Liver (tissue), 9 donors: Measurements from ENCODE around the gene SH2D7. TPM values are rescaled to one million over a fixed set of nuclear protein-coding genes. Genes with fewer than 3 reads are reported as not detected.

Experiments used
- DNase-seq: peaks from one replicate; pipeline ENCODE4 v3.0.0-alpha.2; 2017; ENCODE audit warnings: low spot score
- H3K27ac ChIP-seq, 2 donors: one replicate each; pipeline ENCODE4 v1.7.0; 2013; ENCODE audit warnings: inconsistent platforms in 2 of 2, low read length in 2 of 2, control low read depth in 1 of 2, low read depth in 1 of 2, mild to moderate bottlenecking in 1 of 2
- H3K27me3 ChIP-seq, 4 donors: one replicate each; pipeline versions ENCODE4 v1.6.1 to v1.7.0; 2013; ENCODE audit warnings: low read length in 3 of 4, inconsistent platforms in 1 of 4, mild to moderate bottlenecking in 1 of 4, moderate library complexity in 1 of 4; ENCODE audit not compliant: control insufficient read depth in 4 of 4, insufficient read depth in 4 of 4
- H3K36me3 ChIP-seq, 4 donors: one replicate each; pipeline versions ENCODE4 v1.6.1 to v1.7.0; 2013; ENCODE audit warnings: low read length in 3 of 4, mild to moderate bottlenecking in 3 of 4, low read depth in 1 of 4, moderate library complexity in 1 of 4; ENCODE audit not compliant: control insufficient read depth in 4 of 4, insufficient read depth in 3 of 4
- H3K4me1 ChIP-seq, 4 donors: one replicate each; pipeline versions ENCODE4 v1.6.1 to v1.7.0; 2013; ENCODE audit warnings: low read length in 3 of 4, mild to moderate bottlenecking in 3 of 4, moderate library complexity in 1 of 4; ENCODE audit not compliant: control insufficient read depth in 4 of 4, insufficient read depth in 4 of 4
- H3K4me3 ChIP-seq, 3 donors: one replicate each; pipeline versions ENCODE4 v1.6.1 to v1.7.0; 2013; ENCODE audit warnings: low read length in 3 of 3, control low read depth in 1 of 3, low read depth in 1 of 3, mild to moderate bottlenecking in 1 of 3
- H3K9ac ChIP-seq, 2 donors: one replicate each; pipeline ENCODE4 v1.7.0; 2013; ENCODE audit warnings: low read length in 2 of 2, mild to moderate bottlenecking in 2 of 2, moderate library complexity in 2 of 2, control low read depth in 1 of 2, low read depth in 1 of 2
- H3K9me3 ChIP-seq, 4 donors: one replicate each; pipeline versions ENCODE4 v1.6.1 to v1.7.0; 2013; ENCODE audit warnings: low read length in 3 of 4; ENCODE audit not compliant: control insufficient read depth in 4 of 4
- EGR1 ChIP-seq, 2 donors: IDR thresholded peaks; 2 replicates each; pipeline ENCODE4 v1.6.1; 2016 to 2018; ENCODE audit warnings: antibody characterized with exemption in 2 of 2, low read depth in 2 of 2
- FOXA1 ChIP-seq: IDR thresholded peaks from 2 replicates; pipeline ENCODE4 v1.6.1; 2016; ENCODE audit warnings: antibody characterized with exemption
- FOXA2 ChIP-seq: IDR thresholded peaks from 2 replicates; pipeline ENCODE4 v1.6.1; 2016; ENCODE audit warnings: antibody characterized with exemption
- GABPA ChIP-seq, 2 donors: IDR thresholded peaks in 1 of 2; conservative IDR thresholded peaks in 1 of 2; 2 replicates each; pipeline ENCODE4 v1.6.1; 2016; ENCODE audit warnings: antibody characterized with exemption in 2 of 2, mild to moderate bottlenecking in 1 of 2, moderate library complexity in 1 of 2
- HNF4A ChIP-seq, 2 donors: conservative IDR thresholded peaks; 2 replicates each; pipeline ENCODE4 v1.6.1; 2016; ENCODE audit warnings: antibody characterized with exemption in 2 of 2, mild to moderate bottlenecking in 2 of 2
- HNF4G ChIP-seq: IDR thresholded peaks from 2 replicates; pipeline ENCODE4 v1.6.1; 2016; ENCODE audit warnings: antibody characterized with exemption
- NR2F2 ChIP-seq: IDR thresholded peaks from 2 replicates; pipeline ENCODE4 v1.6.1; 2016; ENCODE audit warnings: antibody characterized with exemption
- RAD21 ChIP-seq, 2 donors: IDR thresholded peaks; 2 replicates each; pipeline ENCODE4 v1.6.1; 2016; ENCODE audit warnings: antibody characterized with exemption in 2 of 2, mild to moderate bottlenecking in 2 of 2
- RXRA ChIP-seq, 2 donors: IDR thresholded peaks; 2 replicates each; pipeline ENCODE4 v1.6.1; 2017 to 2018; ENCODE audit warnings: antibody characterized with exemption in 2 of 2, mild to moderate bottlenecking in 1 of 2
- SP1 ChIP-seq: IDR thresholded peaks from 2 replicates; pipeline ENCODE4 v1.6.1; 2018; ENCODE audit warnings: antibody characterized with exemption, mild to moderate bottlenecking
- TAF1 ChIP-seq: conservative IDR thresholded peaks from 2 replicates; pipeline ENCODE4 v1.6.1; 2016; ENCODE audit warnings: antibody characterized with exemption, mild to moderate bottlenecking
- YY1 ChIP-seq: IDR thresholded peaks from 2 replicates; pipeline ENCODE4 v1.6.1; 2016; ENCODE audit warnings: antibody characterized with exemption, mild to moderate bottlenecking
- WGBS: extraction: QIAGEN DNeasy Blood & Tissue Kit; methylation state at CpG from one replicate; pipeline ENCODE4 v1.1.7; 2013; 5-methylcytosine and 5-hydroxymethylcytosine counted together
- polyA plus RNA-seq, 2 donors: library from polyadenylated mRNA; stranded (reverse) in 1 of 2; unstranded in 1 of 2; fragments of 200-250 nt in 1 of 2; fragments of >200 nt in 1 of 2; fragmentation: Nextera tagmentation in 1 of 2; extraction: Ambion mirVana in 1 of 2; gene quantifications; one replicate each; pipeline versions ENCODE4 v1.2.1 to v1.2.3, GENCODE V29; 2013 to 2015
- total RNA-seq, 2 donors: library from RNA; depleted of rRNA; stranded (reverse); fragments of >200 nt; gene quantifications; one replicate each; pipeline ENCODE4 v1.2.3, GENCODE V29; 2014
- TF ChIP-seq, protein P1 (sequence below): fragments of 150-350 bp; IDR thresholded peaks from 2 replicates; pipeline ENCODE4 v1.5.1; 2017; ENCODE audit warnings: improper control_type of control experiment, low read depth, low read length; ENCODE audit not compliant: missing input control
- TF ChIP-seq, protein P2 (sequence below): IDR thresholded peaks from 2 replicates; pipeline ENCODE4 v1.6.1; 2016; ENCODE audit warnings: antibody characterized with exemption
- TF ChIP-seq, protein P3 (sequence below): IDR thresholded peaks from 2 replicates; pipeline ENCODE4 v1.6.1; 2016; ENCODE audit warnings: antibody characterized with exemption
- TF ChIP-seq, protein P4 (sequence below): IDR thresholded peaks from 2 replicates; pipeline ENCODE4 v1.6.1; 2016; ENCODE audit warnings: antibody characterized with exemption
- donor health status: healthy.
- donor health status: healthy.
- donor health status: healthy.
- donor health status: healthy.
- donor health status: healthy.

Gene SH2D7
- total and polyA plus RNA-seq, 4 donors, result not detected

DNA sequence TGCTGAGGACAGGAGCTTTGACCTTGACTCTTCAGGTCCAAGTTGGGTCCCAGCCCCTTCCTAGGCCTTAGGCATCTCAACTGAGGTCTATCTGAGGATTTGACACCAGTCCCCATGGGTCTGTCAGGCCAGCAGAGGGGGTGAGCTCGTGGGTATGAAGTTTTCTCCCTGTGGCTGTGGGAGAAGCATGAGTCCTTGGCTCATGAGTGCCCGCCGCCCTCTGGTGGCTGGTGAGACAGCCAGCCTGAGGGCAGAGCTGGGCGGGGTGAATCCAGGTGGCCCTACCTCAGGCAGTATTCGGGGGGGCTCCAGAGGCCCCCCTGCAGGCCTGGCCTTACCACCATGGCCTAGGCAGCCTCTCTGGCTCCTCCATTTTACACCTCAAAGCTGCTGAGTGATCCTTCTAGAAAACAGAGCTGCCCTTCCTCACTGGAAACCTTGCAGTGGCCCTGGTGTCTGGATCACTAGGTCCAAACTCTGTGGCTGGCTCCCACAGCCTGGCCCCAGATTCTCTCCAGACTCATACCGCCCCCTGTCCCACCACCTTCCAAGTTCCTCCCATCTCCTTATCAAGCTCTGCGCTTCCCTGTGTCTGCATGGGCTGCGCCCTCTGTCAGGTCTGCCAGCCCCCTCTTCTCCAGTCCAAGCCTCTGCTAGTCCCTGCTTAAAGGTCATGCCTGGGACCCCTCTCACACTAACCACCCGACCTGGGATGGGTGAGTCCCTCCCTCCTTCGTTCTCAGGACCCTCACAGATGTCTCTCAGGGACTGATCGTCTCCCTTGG is 16.1 kb downstream of the SH2D7 start:
- no peaks in the 10 kb centered on the region for H3K27me3 ChIP-seq
- H3K9ac ChIP-seq, result no peak overlapping the region
- TF ChIP-seq, protein P1, sequence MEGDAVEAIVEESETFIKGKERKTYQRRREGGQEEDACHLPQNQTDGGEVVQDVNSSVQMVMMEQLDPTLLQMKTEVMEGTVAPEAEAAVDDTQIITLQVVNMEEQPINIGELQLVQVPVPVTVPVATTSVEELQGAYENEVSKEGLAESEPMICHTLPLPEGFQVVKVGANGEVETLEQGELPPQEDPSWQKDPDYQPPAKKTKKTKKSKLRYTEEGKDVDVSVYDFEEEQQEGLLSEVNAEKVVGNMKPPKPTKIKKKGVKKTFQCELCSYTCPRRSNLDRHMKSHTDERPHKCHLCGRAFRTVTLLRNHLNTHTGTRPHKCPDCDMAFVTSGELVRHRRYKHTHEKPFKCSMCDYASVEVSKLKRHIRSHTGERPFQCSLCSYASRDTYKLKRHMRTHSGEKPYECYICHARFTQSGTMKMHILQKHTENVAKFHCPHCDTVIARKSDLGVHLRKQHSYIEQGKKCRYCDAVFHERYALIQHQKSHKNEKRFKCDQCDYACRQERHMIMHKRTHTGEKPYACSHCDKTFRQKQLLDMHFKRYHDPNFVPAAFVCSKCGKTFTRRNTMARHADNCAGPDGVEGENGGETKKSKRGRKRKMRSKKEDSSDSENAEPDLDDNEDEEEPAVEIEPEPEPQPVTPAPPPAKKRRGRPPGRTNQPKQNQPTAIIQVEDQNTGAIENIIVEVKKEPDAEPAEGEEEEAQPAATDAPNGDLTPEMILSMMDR, result peak; percentile 97
- TF ChIP-seq FOXA1, result no peak
- no peak for TF ChIP-seq NR2F2
- peak in 1 of 2 donors; percentile 31 for TF ChIP-seq HNF4A (conservative IDR thresholded peaks at IDR 0.05)
- TF ChIP-seq, protein P2, sequence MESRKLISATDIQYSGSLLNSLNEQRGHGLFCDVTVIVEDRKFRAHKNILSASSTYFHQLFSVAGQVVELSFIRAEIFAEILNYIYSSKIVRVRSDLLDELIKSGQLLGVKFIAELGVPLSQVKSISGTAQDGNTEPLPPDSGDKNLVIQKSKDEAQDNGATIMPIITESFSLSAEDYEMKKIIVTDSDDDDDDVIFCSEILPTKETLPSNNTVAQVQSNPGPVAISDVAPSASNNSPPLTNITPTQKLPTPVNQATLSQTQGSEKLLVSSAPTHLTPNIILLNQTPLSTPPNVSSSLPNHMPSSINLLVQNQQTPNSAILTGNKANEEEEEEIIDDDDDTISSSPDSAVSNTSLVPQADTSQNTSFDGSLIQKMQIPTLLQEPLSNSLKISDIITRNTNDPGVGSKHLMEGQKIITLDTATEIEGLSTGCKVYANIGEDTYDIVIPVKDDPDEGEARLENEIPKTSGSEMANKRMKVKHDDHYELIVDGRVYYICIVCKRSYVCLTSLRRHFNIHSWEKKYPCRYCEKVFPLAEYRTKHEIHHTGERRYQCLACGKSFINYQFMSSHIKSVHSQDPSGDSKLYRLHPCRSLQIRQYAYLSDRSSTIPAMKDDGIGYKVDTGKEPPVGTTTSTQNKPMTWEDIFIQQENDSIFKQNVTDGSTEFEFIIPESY, result no peak
- no peak for TF ChIP-seq SP1
- TF ChIP-seq, protein P3, sequence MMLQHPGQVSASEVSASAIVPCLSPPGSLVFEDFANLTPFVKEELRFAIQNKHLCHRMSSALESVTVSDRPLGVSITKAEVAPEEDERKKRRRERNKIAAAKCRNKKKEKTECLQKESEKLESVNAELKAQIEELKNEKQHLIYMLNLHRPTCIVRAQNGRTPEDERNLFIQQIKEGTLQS, result peak; percentile 28
- peak; percentile 50 to 84 for TF ChIP-seq RXRA (IDR thresholded peaks at IDR 0.05)
- TF ChIP-seq, protein P4, sequence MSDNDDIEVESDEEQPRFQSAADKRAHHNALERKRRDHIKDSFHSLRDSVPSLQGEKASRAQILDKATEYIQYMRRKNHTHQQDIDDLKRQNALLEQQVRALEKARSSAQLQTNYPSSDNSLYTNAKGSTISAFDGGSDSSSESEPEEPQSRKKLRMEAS, result no peak
- peak; percentile 99 for TF ChIP-seq RAD21 (IDR thresholded peaks at IDR 0.05)
- no peak for TF ChIP-seq EGR1 (IDR thresholded peaks at IDR 0.05; ENCODE audit: low read depth in 2 of 2)
- WGBS, result 39% methylated on average over 11 of the region's 11 CpGs
- H3K9me3 ChIP-seq, result no peaks in the 10 kb centered on the region
- no peak overlapping the region for H3K27ac ChIP-seq
- DNase-seq, result peak; percentile 75
- no peaks in the 10 kb centered on the region for H3K36me3 ChIP-seq
- H3K4me1 ChIP-seq, result peaks cover 0 to 3% (median 1%) of the 10 kb centered on the region in 4 donors
- no peak overlapping the region for H3K4me3 ChIP-seq

DNA sequence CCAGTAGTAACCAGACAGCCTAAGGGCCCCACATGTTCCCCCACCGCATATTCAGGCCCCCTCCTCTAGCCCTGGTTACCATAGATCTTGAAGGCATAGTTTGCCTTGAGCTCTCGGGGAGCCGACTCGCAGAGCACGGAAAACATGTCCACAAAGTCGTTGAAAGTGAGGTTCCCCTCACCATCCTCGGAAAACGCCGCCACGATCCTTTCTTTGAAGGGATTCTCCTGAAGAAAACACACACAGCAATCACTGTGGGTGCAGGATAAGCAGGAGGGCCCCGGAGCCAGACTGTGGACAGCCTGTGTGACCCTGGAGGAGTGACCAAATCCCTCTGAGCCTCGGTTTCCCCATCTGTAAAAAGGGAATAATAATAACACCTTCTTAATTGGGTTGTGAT is 16.8 kb downstream of the SH2D7 start:
- H3K27me3 ChIP-seq, result no peaks in the 10 kb centered on the region
- WGBS, result 87% methylated on average over 12 of the region's 12 CpGs
- no peak overlapping the region for H3K27ac ChIP-seq
- H3K4me1 ChIP-seq, result peaks cover 0 to 3% (median 0%) of the 10 kb centered on the region in 4 donors
- H3K9me3 ChIP-seq, result no peaks in the 10 kb centered on the region
- H3K9ac ChIP-seq, result no peak overlapping the region
- no peak for TF ChIP-seq GABPA (IDR thresholded peaks at IDR 0.05 in 1 of 2, conservative IDR thresholded peaks at IDR 0.05 in 1 of 2)
- no peak for TF ChIP-seq HNF4G
- no peak for TF ChIP-seq RAD21 (IDR thresholded peaks at IDR 0.05)
- no peak for TF ChIP-seq YY1
- no peak for TF ChIP-seq TAF1
- TF ChIP-seq, protein P3, result no peak
- TF ChIP-seq FOXA1, result no peak
- TF ChIP-seq SP1, result no peak
- TF ChIP-seq RXRA (IDR thresholded peaks at IDR 0.05), result no peak
- no peak for TF ChIP-seq FOXA2
- TF ChIP-seq, protein P4, result no peak
- TF ChIP-seq, protein P2, result no peak
- TF ChIP-seq NR2F2, result no peak
- no peak for TF ChIP-seq EGR1 (IDR thresholded peaks at IDR 0.05; ENCODE audit: low read depth in 2 of 2)
- TF ChIP-seq HNF4A (conservative IDR thresholded peaks at IDR 0.05), result no peak
- TF ChIP-seq, protein P1, result no peak
- H3K36me3 ChIP-seq, result no peaks in the 10 kb centered on the region
- no peak for DNase-seq
- H3K4me3 ChIP-seq, result no peak overlapping the region
